Stimulated activated naive CD8-positive, alpha-beta T cell treated with anti-CD3 and anti-CD28 coated beads, Interleukin-15, Interleukin-2, amounts not matched to agents 100 ng/mL and 50 ng/mL, for 24 hours (primary cell): Measurements from ENCODE around the gene USP15.

Experiments
- H3K27ac Mint-ChIP-seq: one replicate; pipeline ENCODE4 v1.8.0; 2021; ENCODE audit warnings: mild to moderate bottlenecking, mixed read lengths
- H3K27me3 Mint-ChIP-seq: one replicate; pipeline ENCODE4 v1.8.0; 2021; ENCODE audit warnings: mixed read lengths
- H3K36me3 Mint-ChIP-seq: one replicate; pipeline ENCODE4 v1.8.0; 2021; ENCODE audit warnings: low read depth, mixed read lengths
- H3K4me1 Mint-ChIP-seq: one replicate; pipeline ENCODE4 v1.8.0; 2021; ENCODE audit warnings: low read depth, mixed read lengths
- H3K4me3 Mint-ChIP-seq: one replicate; pipeline ENCODE4 v1.8.0; 2021; ENCODE audit warnings: mild to moderate bottlenecking, mixed read lengths
- H3K9me3 Mint-ChIP-seq: one replicate; pipeline ENCODE4 v1.8.0; 2021; ENCODE audit warnings: mixed read lengths

USP15 gene

GRCh38 chr12:62259993-62260732, at the start of gene USP15:
USP15 (plus strand) TSS chr12:62260404; CDS start chr12:62260415, 11 bp downstream.
- Mint-ChIP-seq H3K27ac (peak within 1 kb of the TSS; percentile 99), H3K4me1 (peaks cover 65% of the 10 kb centered on the region), H3K36me3 (peaks cover 19% of the 10 kb centered on the region), H3K9me3 (no peaks in the 10 kb centered on the region), H3K27me3 (no peaks in the 10 kb centered on the region), H3K4me3 (peak within 1 kb of the TSS; percentile 98)

- peaks cover 14% of the 10 kb centered on the region for H3K4me1 Mint-ChIP-seq
- H3K27ac Mint-ChIP-seq: no peak overlapping the region
- no peak overlapping the region for H3K4me3 Mint-ChIP-seq
- H3K27me3 Mint-ChIP-seq: no peaks in the 10 kb centered on the region
- no peaks in the 10 kb centered on the region for H3K36me3 Mint-ChIP-seq
- H3K9me3 Mint-ChIP-seq: peaks cover 4% of the 10 kb centered on the region
These were observed 49.8 kb upstream of the USP15 start for GRCh38 chr12:62210422-62210821.

GRCh38 chr12:62211510-62211909, 48.7 kb upstream of the USP15 start:
- no peaks in the 10 kb centered on the region for H3K27me3 Mint-ChIP-seq
- H3K27ac Mint-ChIP-seq: no peak overlapping the region
- H3K4me3 Mint-ChIP-seq: no peak overlapping the region
- H3K36me3 Mint-ChIP-seq: no peaks in the 10 kb centered on the region
- H3K4me1 Mint-ChIP-seq: peaks cover 15% of the 10 kb centered on the region
- H3K9me3 Mint-ChIP-seq: no peaks in the 10 kb centered on the region

- Mint-ChIP-seq H3K9me3 (no peaks in the 10 kb centered on the region), H3K27ac (no peak overlapping the region), H3K27me3 (no peaks in the 10 kb centered on the region), H3K4me1 (peaks cover 15% of the 10 kb centered on the region), H3K36me3 (no peaks in the 10 kb centered on the region), H3K4me3 (no peak overlapping the region)
These were observed 45.4 kb upstream of the USP15 start for GRCh38 chr12:62214846-62215245.

- Mint-ChIP-seq H3K27ac (no peak overlapping the region), H3K36me3 (no peaks in the 10 kb centered on the region), H3K4me1 (peaks cover 11% of the 10 kb centered on the region), H3K27me3 (no peaks in the 10 kb centered on the region), H3K4me3 (no peak overlapping the region), H3K9me3 (no peaks in the 10 kb centered on the region)
These were observed 44.7 kb upstream of the USP15 start for GRCh38 chr12:62215506-62215905.

- Mint-ChIP-seq H3K27ac (no peak overlapping the region), H3K36me3 (no peaks in the 10 kb centered on the region), H3K9me3 (no peaks in the 10 kb centered on the region), H3K27me3 (no peaks in the 10 kb centered on the region), H3K4me3 (no peak overlapping the region), H3K4me1 (peaks cover 10% of the 10 kb centered on the region)
These were observed 42.6 kb upstream of the USP15 start for GRCh38 chr12:62217466-62218194.

- Mint-ChIP-seq H3K36me3 (no peaks in the 10 kb centered on the region), H3K27me3 (no peaks in the 10 kb centered on the region), H3K4me1 (no peaks in the 10 kb centered on the region), H3K4me3 (no peak overlapping the region), H3K9me3 (no peaks in the 10 kb centered on the region), H3K27ac (no peak overlapping the region)
These were observed 39.1 kb upstream of the USP15 start for GRCh38 chr12:62221107-62221506.

- H3K27ac Mint-ChIP-seq: no peak overlapping the region
- H3K4me1 Mint-ChIP-seq: no peaks in the 10 kb centered on the region
- no peak overlapping the region for H3K4me3 Mint-ChIP-seq
- no peaks in the 10 kb centered on the region for H3K27me3 Mint-ChIP-seq
- no peaks in the 10 kb centered on the region for H3K9me3 Mint-ChIP-seq
- no peaks in the 10 kb centered on the region for H3K36me3 Mint-ChIP-seq
These were observed 35.6 kb upstream of the USP15 start for GRCh38 chr12:62224601-62225000.

- H3K4me3 Mint-ChIP-seq: no peak overlapping the region
- H3K27ac Mint-ChIP-seq: no peak overlapping the region
- H3K4me1 Mint-ChIP-seq: no peaks in the 10 kb centered on the region
- H3K36me3 Mint-ChIP-seq: no peaks in the 10 kb centered on the region
- H3K9me3 Mint-ChIP-seq: no peaks in the 10 kb centered on the region
- H3K27me3 Mint-ChIP-seq: no peaks in the 10 kb centered on the region
These were observed 33.1 kb upstream of the USP15 start for GRCh38 chr12:62227091-62227490.

- Mint-ChIP-seq H3K9me3 (no peaks in the 10 kb centered on the region), H3K27me3 (no peaks in the 10 kb centered on the region), H3K36me3 (no peaks in the 10 kb centered on the region), H3K4me1 (no peaks in the 10 kb centered on the region), H3K27ac (no peak overlapping the region), H3K4me3 (no peak overlapping the region)
These were observed 29.6 kb upstream of the USP15 start for GRCh38 chr12:62230652-62231051.

GRCh38 chr12:62232143-62232729, 28.0 kb upstream of the USP15 start:
- Mint-ChIP-seq H3K36me3 (no peaks in the 10 kb centered on the region), H3K4me1 (no peaks in the 10 kb centered on the region), H3K27ac (no peak overlapping the region), H3K9me3 (peaks cover 4% of the 10 kb centered on the region), H3K4me3 (no peak overlapping the region), H3K27me3 (no peaks in the 10 kb centered on the region)

- no peaks in the 10 kb centered on the region for H3K4me1 Mint-ChIP-seq
- H3K9me3 Mint-ChIP-seq: peaks cover 9% of the 10 kb centered on the region
- H3K27me3 Mint-ChIP-seq: no peaks in the 10 kb centered on the region
- H3K4me3 Mint-ChIP-seq: no peak overlapping the region
- no peak overlapping the region for H3K27ac Mint-ChIP-seq
- H3K36me3 Mint-ChIP-seq: no peaks in the 10 kb centered on the region
These were observed 26.4 kb upstream of the USP15 start for GRCh38 chr12:62233805-62234204.

GRCh38 chr12:62239571-62239970, 20.6 kb upstream of the USP15 start:
- Mint-ChIP-seq H3K27me3 (no peaks in the 10 kb centered on the region), H3K4me1 (no peaks in the 10 kb centered on the region), H3K27ac (no peak overlapping the region), H3K4me3 (no peak overlapping the region), H3K36me3 (no peaks in the 10 kb centered on the region), H3K9me3 (peaks cover 9% of the 10 kb centered on the region)

- H3K4me3 Mint-ChIP-seq: no peak overlapping the region
- H3K27me3 Mint-ChIP-seq: no peaks in the 10 kb centered on the region
- no peaks in the 10 kb centered on the region for H3K9me3 Mint-ChIP-seq
- H3K36me3 Mint-ChIP-seq: no peaks in the 10 kb centered on the region
- no peak overlapping the region for H3K27ac Mint-ChIP-seq
- H3K4me1 Mint-ChIP-seq: peaks cover 22% of the 10 kb centered on the region
These were observed 12.7 kb upstream of the USP15 start for GRCh38 chr12:62247281-62248045.

- peaks cover 22% of the 10 kb centered on the region for H3K4me1 Mint-ChIP-seq
- H3K27ac Mint-ChIP-seq: no peak overlapping the region
- H3K36me3 Mint-ChIP-seq: no peaks in the 10 kb centered on the region
- no peaks in the 10 kb centered on the region for H3K27me3 Mint-ChIP-seq
- H3K4me3 Mint-ChIP-seq: no peak overlapping the region
- H3K9me3 Mint-ChIP-seq: no peaks in the 10 kb centered on the region
These were observed 11.3 kb upstream of the USP15 start for GRCh38 chr12:62248873-62249272.
